Right lobe of liver (tissue), 4 donors: Measurements from ENCODE around the gene LILRB5.
"Not testable (repeated sequence)": the region's sequence is repeated elsewhere in the genome, so short reads cannot be mapped to it uniquely, and the experiment has no call there.

ENCODE experiments used
- CTCF ChIP-seq, 4 donors: fragments of 200-600 bp in 3 of 4; fragments of 450-650 bp in 1 of 4; IDR thresholded peaks; one replicate each; pipeline versions ENCODE4 v1.5.1 to v1.8.0; 2016 to 2022; ENCODE audit warnings: antibody characterized with exemption in 4 of 4, mild to moderate bottlenecking in 2 of 4
- POLR2A ChIP-seq: fragments of 450-650 bp; IDR thresholded peaks from one replicate; pipeline ENCODE4 v1.6.1; 2017; ENCODE audit warnings: antibody characterized with exemption, mild to moderate bottlenecking
- donor health status: DM: no; HTN: no; CAD: no.
- donor health status: DM: no; HTN: no; CAD: no.
- donor health status: DM: no; HTN: yes; CAD: no.

- TF ChIP-seq POLR2A; CTCF (IDR thresholded peaks at IDR 0.05): not testable (repeated sequence)
These were observed 34.4 kb downstream of the LILRB5 start, which contains the start of gene LILRB3 for GRCh38 chr19:54222474-54223276.
